Chondrocyte (in vitro differentiated cells): ENCODE data around the gene KCNQ1. TPM values are rescaled to one million over a fixed set of nuclear protein-coding genes. Genes with fewer than 3 reads are reported as not detected.

Experiments
- DNase-seq: peaks from one replicate; pipeline ENCODE4 v3.0.0; 2021; ENCODE audit warnings: mixed read lengths, low spot score
- H3K27ac Mint-ChIP-seq: one replicate; pipeline ENCODE4 v1.8.0; 2021; ENCODE audit warnings: mild to moderate bottlenecking, moderate library complexity, mixed read lengths; ENCODE audit not compliant: unreplicated experiment
- H3K27me3 Mint-ChIP-seq: 2 replicates; pipeline ENCODE4 v1.8.0; 2021; ENCODE audit warnings: low read depth, mixed read lengths
- H3K36me3 Mint-ChIP-seq: 2 replicates; pipeline ENCODE4 v1.8.0; 2021; ENCODE audit warnings: low read depth, mixed read lengths
- H3K4me1 Mint-ChIP-seq: 2 replicates; pipeline ENCODE4 v1.8.0; 2021; ENCODE audit warnings: low read depth, mild to moderate bottlenecking, mixed read lengths
- H3K4me3 Mint-ChIP-seq: one replicate; pipeline ENCODE4 v1.8.0; 2021; ENCODE audit warnings: mild to moderate bottlenecking, moderate library complexity, mixed read lengths; ENCODE audit not compliant: unreplicated experiment
- H3K9me3 Mint-ChIP-seq: 2 replicates; pipeline ENCODE4 v1.8.0; 2021; ENCODE audit warnings: low read depth, mixed read lengths
- CTCF ChIP-seq: fragments of 200-600 bp; sonication (generic); IDR thresholded peaks from 2 replicates; pipeline ENCODE4 v1.5.0; 2021; ENCODE audit warnings: antibody characterized with exemption, mild to moderate bottlenecking, moderate library complexity
- total RNA-seq: library from RNA; stranded (reverse); gene quantifications from 3 replicates; pipeline ENCODE4 v1.2.1, GENCODE V29; 2021

The KCNQ1 gene
- total RNA-seq, 1 donor from 2014 or later = not detected

GRCh38 chr11:2411446-2412305 lies 33.1 kb upstream of the KCNQ1 start:
- no peak for DNase-seq
- no peak for TF ChIP-seq CTCF
- H3K4me1 Mint-ChIP-seq = no peaks in the 10 kb centered on the region
- H3K4me3 Mint-ChIP-seq = no peak overlapping the region
- H3K27me3 Mint-ChIP-seq = no peaks in the 10 kb centered on the region
- no peak overlapping the region for H3K27ac Mint-ChIP-seq
- H3K36me3 Mint-ChIP-seq = no peaks in the 10 kb centered on the region
- no peaks in the 10 kb centered on the region for H3K9me3 Mint-ChIP-seq

DNA sequence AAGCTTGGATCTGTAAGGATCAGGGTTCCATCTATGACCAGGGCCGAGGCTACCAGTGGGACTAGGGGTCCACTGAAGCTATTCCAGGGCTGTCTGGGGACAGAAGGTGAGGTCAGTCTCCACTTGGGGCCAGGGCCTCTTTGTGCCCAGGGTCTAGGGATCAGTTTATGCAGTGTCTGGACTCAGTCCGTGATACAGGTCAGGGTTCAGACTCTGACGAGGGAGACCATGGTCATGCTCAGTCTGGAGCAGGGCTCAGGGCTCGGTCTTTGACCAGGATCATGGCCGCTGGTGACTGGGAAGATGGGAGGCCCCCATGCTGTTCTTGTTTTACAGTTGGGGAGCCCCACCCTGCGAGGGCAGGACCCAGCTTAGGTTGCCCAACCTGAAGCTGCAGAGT lies 32.5 kb upstream of the KCNQ1 start:
- no peak overlapping the region for H3K4me3 Mint-ChIP-seq
- no peak for TF ChIP-seq CTCF
- no peaks in the 10 kb centered on the region for H3K27me3 Mint-ChIP-seq
- no peak overlapping the region for H3K27ac Mint-ChIP-seq
- no peaks in the 10 kb centered on the region for H3K9me3 Mint-ChIP-seq
- no peaks in the 10 kb centered on the region for H3K36me3 Mint-ChIP-seq
- no peak for DNase-seq
- H3K4me1 Mint-ChIP-seq = no peaks in the 10 kb centered on the region

GRCh38 chr11:2413742-2414579 lies 30.8 kb upstream of the KCNQ1 start:
- Mint-ChIP-seq H3K9me3 (no peaks in the 10 kb centered on the region), H3K36me3 (no peaks in the 10 kb centered on the region), H3K27ac (no peak overlapping the region), H3K27me3 (no peaks in the 10 kb centered on the region), H3K4me3 (no peak overlapping the region), H3K4me1 (no peaks in the 10 kb centered on the region)
- DNase-seq = no peak
- no peak for TF ChIP-seq CTCF

DNA sequence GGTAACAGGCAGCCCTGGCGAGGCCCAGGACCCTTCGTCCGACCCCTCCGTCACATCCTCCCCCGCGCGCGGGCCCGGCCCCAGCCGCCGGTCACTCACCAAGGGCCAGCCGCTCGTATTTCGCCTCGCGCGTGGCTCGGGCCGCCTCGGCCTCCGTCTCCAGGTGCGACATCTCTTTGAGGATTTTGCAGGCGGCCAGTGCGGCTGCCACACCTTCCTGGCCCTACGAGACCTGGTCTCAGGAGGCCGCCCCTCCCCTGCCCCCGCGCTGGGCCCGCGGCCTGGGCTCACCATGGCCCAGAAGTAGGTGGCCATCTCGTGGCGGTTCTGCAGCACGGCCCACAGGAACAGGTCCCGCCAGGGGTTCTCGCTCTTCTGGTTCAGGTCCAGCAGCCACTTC lies 30.2 kb upstream of the KCNQ1 start:
- Mint-ChIP-seq H3K27ac (no peak overlapping the region), H3K27me3 (no peaks in the 10 kb centered on the region), H3K4me3 (no peak overlapping the region), H3K9me3 (no peaks in the 10 kb centered on the region), H3K36me3 (no peaks in the 10 kb centered on the region), H3K4me1 (no peaks in the 10 kb centered on the region)
- TF ChIP-seq CTCF = no peak
- DNase-seq = no peak

DNA sequence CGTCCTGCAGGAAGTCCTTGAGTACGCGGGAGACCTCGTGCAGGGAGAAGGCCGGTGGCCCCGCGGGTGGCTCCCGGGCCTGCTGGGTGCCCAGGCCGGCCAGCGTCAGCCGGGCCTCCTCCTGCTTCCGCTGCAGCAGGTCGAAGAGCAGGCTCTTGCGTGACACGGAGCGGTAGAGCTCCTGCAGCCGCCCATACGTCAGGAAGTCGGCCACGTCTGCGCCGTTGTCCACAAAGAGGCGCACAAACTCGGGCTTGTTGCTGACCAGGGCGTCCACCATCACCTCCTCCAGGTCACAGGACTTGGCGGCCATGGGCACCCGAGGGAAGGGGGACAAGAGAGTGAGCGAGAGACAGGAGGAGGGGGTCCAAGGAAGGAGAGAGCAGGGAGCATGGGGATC lies 29.6 kb upstream of the KCNQ1 start:
- Mint-ChIP-seq H3K27me3 (no peaks in the 10 kb centered on the region), H3K9me3 (no peaks in the 10 kb centered on the region), H3K36me3 (no peaks in the 10 kb centered on the region), H3K4me1 (no peaks in the 10 kb centered on the region), H3K4me3 (no peak overlapping the region), H3K27ac (no peak overlapping the region)
- DNase-seq = no peak
- TF ChIP-seq CTCF = no peak
